GM12878 (cell line): Measurements from ENCODE around the gene TNIP1. TPM values are rescaled to one million over a fixed set of nuclear protein-coding genes. Genes with fewer than 3 reads are reported as not detected.

ENCODE experiments used
- BCLAF1 ChIP-seq: fragments of 450-650 bp; IDR thresholded peaks from 2 replicates; pipeline ENCODE4 v1.6.1; 2017; ENCODE audit warnings: antibody characterized with exemption, mild to moderate bottlenecking, moderate library complexity
- CBX3 ChIP-seq: fragments of 200-600 bp; sonication (generic); IDR thresholded peaks from 2 replicates; pipeline ENCODE4 v1.6.1; 2016; ENCODE audit warnings: low read depth, borderline replicate concordance
- CBX5 ChIP-seq: sonication (generic); IDR thresholded peaks from 2 replicates; pipeline ENCODE4 v1.6.1; 2016; ENCODE audit warnings: low read depth, moderate library complexity, mild to moderate bottlenecking, inconsistent platforms
- CHD1 ChIP-seq: IDR thresholded peaks from 2 replicates; pipeline ENCODE4 v1.6.1; 2012; ENCODE audit warnings: low read depth, low read length, improper control_type of control experiment
- CREM ChIP-seq: IDR thresholded peaks from 2 replicates; pipeline ENCODE4 v1.6.1; 2014; ENCODE audit warnings: antibody characterized with exemption, low read depth
- FOXK2 ChIP-seq: fragments of 450-650 bp; IDR thresholded peaks from 2 replicates; pipeline ENCODE4 v1.6.1; 2017; ENCODE audit warnings: mild to moderate bottlenecking, moderate library complexity
- FOXM1 ChIP-seq: IDR thresholded peaks from 2 replicates; pipeline ENCODE4 v1.6.1; 2012; ENCODE audit warnings: low read depth, mild to moderate bottlenecking, inconsistent platforms, low read length, moderate library complexity
- HSF1 ChIP-seq: fragments of 150-350 bp; IDR thresholded peaks from 2 replicates; pipeline ENCODE4 v1.6.1; 2014; ENCODE audit warnings: mild to moderate bottlenecking, low read depth, low read length
- IKZF1 ChIP-seq: fragments of 450-650 bp; conservative IDR thresholded peaks from 2 replicates; pipeline ENCODE4 v1.6.1; 2017; ENCODE audit warnings: antibody characterized with exemption, mild to moderate bottlenecking
- IKZF2 ChIP-seq, 2 experiments: fragments of 450-650 bp; IDR thresholded peaks; 2 replicates each; pipeline ENCODE4 v1.6.1; 2017; ENCODE audit warnings: mild to moderate bottlenecking in 2 of 2, moderate library complexity in 2 of 2
- IRF4 ChIP-seq: IDR thresholded peaks from 2 replicates; pipeline ENCODE4 v1.6.1; 2011; ENCODE audit warnings: low read depth, low read length
- KDM1A ChIP-seq: fragments of 200-600 bp; sonication (generic); IDR thresholded peaks from 2 replicates; pipeline ENCODE4 v1.6.1; 2016; ENCODE audit warnings: borderline replicate concordance
- MAX ChIP-seq: IDR thresholded peaks from 2 replicates; pipeline ENCODE4 v1.6.1; 2012; ENCODE audit warnings: low read depth, low read length, improper control_type of control experiment
- MYB ChIP-seq: fragments of 150-350 bp; IDR thresholded peaks from 2 replicates; pipeline ENCODE4 v1.6.1; 2014; ENCODE audit warnings: mild to moderate bottlenecking, low read depth, low read length, borderline replicate concordance
- MYC ChIP-seq: IDR thresholded peaks from 2 replicates; pipeline ENCODE4 v1.6.1; 2011; ENCODE audit warnings: mild to moderate bottlenecking, low read length, moderate library complexity, inconsistent platforms; ENCODE audit not compliant: insufficient read depth, insufficient replicate concordance, insufficient read length, severe bottlenecking
- NFYB ChIP-seq: IDR thresholded peaks from 2 replicates; pipeline ENCODE4 v1.6.1; 2011; ENCODE audit warnings: low read depth, mild to moderate bottlenecking, low read length, improper control_type of control experiment, moderate library complexity; ENCODE audit not compliant: insufficient read depth
- PAX8 ChIP-seq: fragments of 450-650 bp; IDR thresholded peaks from 2 replicates; pipeline ENCODE4 v1.6.1; 2017; ENCODE audit warnings: mild to moderate bottlenecking, moderate library complexity
- POU2F2 ChIP-seq: IDR thresholded peaks from 3 replicates; pipeline ENCODE4 v1.6.1; 2011; ENCODE audit warnings: low read depth, mild to moderate bottlenecking, low read length, borderline replicate concordance
- SMARCA5 ChIP-seq: fragments of 450-650 bp; IDR thresholded peaks from 2 replicates; pipeline ENCODE4 v1.6.1; 2017; ENCODE audit warnings: mild to moderate bottlenecking
- SRF ChIP-seq, 2 experiments: IDR thresholded peaks; 2 replicates each; pipeline ENCODE4 v1.6.1; 2011; ENCODE audit warnings: low read depth in 2 of 2, low read length in 2 of 2, mild to moderate bottlenecking in 1 of 2, moderate library complexity in 1 of 2
- USF2 ChIP-seq: IDR thresholded peaks from 2 replicates; pipeline ENCODE4 v1.6.1; 2011; ENCODE audit warnings: low read depth, low read length, improper control_type of control experiment, borderline replicate concordance
- ZBED1 ChIP-seq: IDR thresholded peaks from 2 replicates; pipeline ENCODE4 v1.6.1; 2016; ENCODE audit warnings: borderline replicate concordance
- ZNF384 ChIP-seq: IDR thresholded peaks from 2 replicates; pipeline ENCODE4 v1.6.1; 2012; ENCODE audit warnings: low read depth, mild to moderate bottlenecking, low read length, improper control_type of control experiment, borderline replicate concordance
- polyA plus RNA-seq, 11 experiments: library from polyadenylated mRNA; depleted of rRNA in 4 of 11; unstranded in 6 of 11; stranded (reverse) in 5 of 11; fragments of >200 nt; fragmentation: Nextera tagmentation in 4 of 11; fragmentation: Illumina TruSeq in 1 of 11; extraction: Ambion mirVana in 4 of 11; extraction: Trizol in 1 of 11; gene quantifications; 1 replicate in 1 of 11; 2 replicates in 10 of 11; pipeline versions ENCODE4 v1.2.1 to v1.2.3, GENCODE V29; 2011 to 2016; ENCODE audit warnings: inconsistent platforms in 2 of 11, missing spikeins in 2 of 11, low read depth in 1 of 11
- total RNA-seq, 4 experiments: library from RNA; depleted of rRNA in 3 of 4; stranded (reverse); fragments of >200 nt in 3 of 4; fragmentation: Illumina TruSeq in 1 of 4; extraction: Trizol in 1 of 4; gene quantifications; 2 replicates each; pipeline versions ENCODE4 v1.2.1 to v1.2.3, GENCODE V29; 2013 to 2021
- TF ChIP-seq, protein P1 (sequence below): IDR thresholded peaks from 2 replicates; pipeline ENCODE4 v1.6.1; 2011; ENCODE audit warnings: borderline replicate concordance, low read depth, mild to moderate bottlenecking, moderate library complexity, low read length; ENCODE audit not compliant: insufficient read depth, poor library complexity, severe bottlenecking
- TF ChIP-seq, protein P2 (sequence below): IDR thresholded peaks from 2 replicates; pipeline ENCODE4 v1.6.1; 2012; ENCODE audit warnings: low read depth, low read length, improper control_type of control experiment

Gene TNIP1
- total and polyA plus RNA-seq, 10 of the 15 experiments (the other 5 are each of a cell fraction or from before 2014, with no cell fraction given), result 4.4 to 279 (median 150) TPM

DNA sequence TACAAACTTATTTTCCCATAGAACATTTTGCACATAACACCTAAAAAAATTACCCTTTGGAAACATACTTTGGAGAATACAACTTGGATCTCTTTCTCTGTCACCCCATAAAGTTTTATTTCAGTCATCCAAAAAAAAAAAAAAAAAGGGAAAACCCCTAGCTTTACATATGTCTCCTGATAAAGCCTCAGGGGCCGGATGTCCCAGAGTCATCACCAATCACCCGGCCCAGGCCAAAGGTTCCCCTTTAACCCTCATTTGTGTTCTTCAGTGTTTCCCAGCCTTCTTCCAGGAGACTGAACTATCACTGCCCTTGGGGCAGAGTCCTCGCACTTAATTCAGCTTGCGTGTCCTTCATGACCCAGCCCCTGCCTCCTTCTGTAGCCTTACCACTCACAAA lies 48.0 kb upstream of the TNIP1 start (continued):
- no peak for TF ChIP-seq BCLAF1
- no peak for TF ChIP-seq MYB
- TF ChIP-seq IKZF1, result peak; percentile 14; the same call in 1 of the 2 replicates
- TF ChIP-seq MYC, result no peak
- TF ChIP-seq IRF4, result no peak
- TF ChIP-seq ZBED1, result no peak
- TF ChIP-seq CREM, result no peak
- TF ChIP-seq, protein P1, sequence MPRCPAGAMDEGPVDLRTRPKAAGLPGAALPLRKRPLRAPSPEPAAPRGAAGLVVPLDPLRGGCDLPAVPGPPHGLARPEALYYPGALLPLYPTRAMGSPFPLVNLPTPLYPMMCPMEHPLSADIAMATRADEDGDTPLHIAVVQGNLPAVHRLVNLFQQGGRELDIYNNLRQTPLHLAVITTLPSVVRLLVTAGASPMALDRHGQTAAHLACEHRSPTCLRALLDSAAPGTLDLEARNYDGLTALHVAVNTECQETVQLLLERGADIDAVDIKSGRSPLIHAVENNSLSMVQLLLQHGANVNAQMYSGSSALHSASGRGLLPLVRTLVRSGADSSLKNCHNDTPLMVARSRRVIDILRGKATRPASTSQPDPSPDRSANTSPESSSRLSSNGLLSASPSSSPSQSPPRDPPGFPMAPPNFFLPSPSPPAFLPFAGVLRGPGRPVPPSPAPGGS, result peak; percentile 75
- no peak for TF ChIP-seq PAX8
- TF ChIP-seq, protein P2, sequence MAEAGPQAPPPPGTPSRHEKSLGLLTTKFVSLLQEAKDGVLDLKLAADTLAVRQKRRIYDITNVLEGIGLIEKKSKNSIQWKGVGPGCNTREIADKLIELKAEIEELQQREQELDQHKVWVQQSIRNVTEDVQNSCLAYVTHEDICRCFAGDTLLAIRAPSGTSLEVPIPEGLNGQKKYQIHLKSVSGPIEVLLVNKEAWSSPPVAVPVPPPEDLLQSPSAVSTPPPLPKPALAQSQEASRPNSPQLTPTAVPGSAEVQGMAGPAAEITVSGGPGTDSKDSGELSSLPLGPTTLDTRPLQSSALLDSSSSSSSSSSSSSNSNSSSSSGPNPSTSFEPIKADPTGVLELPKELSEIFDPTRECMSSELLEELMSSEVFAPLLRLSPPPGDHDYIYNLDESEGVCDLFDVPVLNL, result no peak
- peak in 1 of 2 experiments; percentile 24; a peak in 1 of 4 replicates for TF ChIP-seq IKZF2 (IDR thresholded peaks at IDR 0.05)
- TF ChIP-seq CBX5, result no peak
- TF ChIP-seq HSF1, result no peak
- TF ChIP-seq SMARCA5, result no peak
- no peak for TF ChIP-seq FOXM1
- TF ChIP-seq USF2, result no peak
- TF ChIP-seq ZNF384, result peak; percentile 99
- no peak for TF ChIP-seq SRF (IDR thresholded peaks at IDR 0.05; ENCODE audit: low read depth in 2 of 2, low read length in 2 of 2)
- TF ChIP-seq CHD1, result no peak
- no peak for TF ChIP-seq NFYB
- TF ChIP-seq POU2F2, result 0 out of 3 replicates have a peak, but pooled peaks have one; percentile 41
- no peak for TF ChIP-seq FOXK2
- TF ChIP-seq MAX, result no peak
- no peak for TF ChIP-seq CBX3
- TF ChIP-seq KDM1A, result no peak
